K562 (cell line): ENCODE measurements around the gene SVBP. TPM values are rescaled to one million over a fixed set of nuclear protein-coding genes. Genes with fewer than 3 reads are reported as not detected.

ENCODE experiments used
- ARID2 ChIP-seq: fragments of 450-650 bp; IDR thresholded peaks from 2 replicates; pipeline ENCODE4 v1.6.1; 2017; ENCODE audit warnings: antibody characterized with exemption, mild to moderate bottlenecking
- ATF1 ChIP-seq, 2 experiments: fragments of 450-650 bp in 1 of 2; IDR thresholded peaks; 2 replicates each; pipeline ENCODE4 v1.6.1; 2016; ENCODE audit warnings: missing compliant biosample characterization in 1 of 2, missing genetic modification characterization in 1 of 2
- ATF7 ChIP-seq: fragments of 450-650 bp; IDR thresholded peaks from 2 replicates; pipeline ENCODE4 v1.7.1; 2014; ENCODE audit warnings: mild to moderate bottlenecking, moderate library complexity
- CXXC5 ChIP-seq: fragments of 250-450 bp; sonication (Bioruptor Pico); IDR thresholded peaks from 2 replicates; pipeline ENCODE4 v1.8.0; 2022; ENCODE audit warnings: inconsistent platforms, mild to moderate bottlenecking, moderate library complexity
- FOS ChIP-seq: IDR thresholded peaks from 3 replicates; pipeline ENCODE4 v1.6.1; 2011; ENCODE audit not compliant: insufficient read length; ENCODE audit errors: extremely low read depth
- KLF10 ChIP-seq: fragments of 250-450 bp; sonication (Bioruptor Pico); IDR thresholded peaks from 2 replicates; pipeline ENCODE4 v1.6.1; 2021; ENCODE audit warnings: matching md5 sums
- KLF16 ChIP-seq: IDR thresholded peaks from 2 replicates; pipeline ENCODE4 v1.6.1; 2016; ENCODE audit warnings: antibody characterized with exemption
- MEF2D ChIP-seq: conservative IDR thresholded peaks from 2 replicates; pipeline ENCODE4 v1.6.1; 2016; ENCODE audit warnings: low read depth, missing genetic modification characterization, missing compliant biosample characterization
- MTA3 ChIP-seq: fragments of 450-650 bp; formaldehyde crosslinking; IDR thresholded peaks from 2 replicates; pipeline ENCODE4 v1.6.1; 2017; ENCODE audit warnings: mild to moderate bottlenecking, borderline replicate concordance
- NCOA4 ChIP-seq: fragments of 450-650 bp; IDR thresholded peaks from 2 replicates; pipeline ENCODE4 v1.6.1; 2018; ENCODE audit warnings: mild to moderate bottlenecking; ENCODE audit not compliant: partially characterized antibody
- NONO ChIP-seq, 2 experiments: fragments of 200-400 bp in 1 of 2; fragments of 450-650 bp in 1 of 2; formaldehyde crosslinking in 1 of 2; IDR thresholded peaks; 2 replicates each; pipeline ENCODE4 v1.6.1; 2017; ENCODE audit warnings: low read depth in 2 of 2, mild to moderate bottlenecking in 2 of 2, moderate library complexity in 2 of 2, low read length in 1 of 2
- PHB2 ChIP-seq: fragments of 450-650 bp; IDR thresholded peaks from 2 replicates; pipeline ENCODE4 v1.6.1; 2017; ENCODE audit warnings: low read depth
- PHF20 ChIP-seq: fragments of 450-650 bp; IDR thresholded peaks from 2 replicates; pipeline ENCODE4 v1.6.1; 2018; ENCODE audit not compliant: partially characterized antibody
- PRPF4 ChIP-seq: fragments of 200-400 bp; formaldehyde crosslinking; IDR thresholded peaks from one replicate; pipeline ENCODE4 v1.6.1; 2017; ENCODE audit warnings: low read length, low read depth, mild to moderate bottlenecking; ENCODE audit not compliant: insufficient read depth, poor library complexity, severe bottlenecking
- SREBF1 ChIP-seq: fragments of 150-350 bp; IDR thresholded peaks from 2 replicates; pipeline ENCODE4 v1.6.1; 2014; ENCODE audit warnings: antibody characterized with exemption, low read depth, low read length, borderline replicate concordance
- TEAD2 ChIP-seq: fragments of 450-650 bp; IDR thresholded peaks from 2 replicates; pipeline ENCODE4 v1.6.1; 2016; ENCODE audit warnings: missing genetic modification characterization, control low read depth, missing compliant biosample characterization
- ZBTB8A ChIP-seq: fragments of 450-650 bp; IDR thresholded peaks from 2 replicates; pipeline ENCODE4 v1.6.1; 2018; ENCODE audit warnings: mild to moderate bottlenecking, moderate library complexity; ENCODE audit not compliant: partially characterized antibody
- ZKSCAN8 ChIP-seq: fragments of 200-800 bp; sonication (Bioruptor generic); IDR thresholded peaks from 2 replicates; pipeline ENCODE4 v1.6.1; 2016; ENCODE audit warnings: missing genetic modification characterization, missing compliant biosample characterization
- ZNF121 ChIP-seq: sonication (generic); formaldehyde crosslinking; conservative IDR thresholded peaks from 2 replicates; pipeline ENCODE4 v1.8.0; 2022; ENCODE audit warnings: missing genetic modification reagents
- ZNF263 ChIP-seq: sonication (generic); formaldehyde crosslinking; IDR thresholded peaks from 2 replicates; pipeline ENCODE4 v1.8.0; 2022; ENCODE audit warnings: mild to moderate bottlenecking, missing genetic modification reagents, borderline replicate concordance
- ZSCAN29 ChIP-seq: fragments of 450-650 bp; IDR thresholded peaks from 2 replicates; pipeline ENCODE4 v1.6.1; 2017
- polyA plus RNA-seq, 8 experiments: library from polyadenylated mRNA; depleted of rRNA in 4 of 8; stranded (reverse) in 5 of 8; unstranded in 3 of 8; fragments of >200 nt; fragmentation: Nextera tagmentation in 2 of 8; fragmentation: Illumina TruSeq in 1 of 8; extraction: Ambion mirVana in 2 of 8; extraction: Trizol in 1 of 8; gene quantifications; 2 replicates each; pipeline versions ENCODE4 v1.2.1 to v1.2.3, GENCODE V29; 2011 to 2014; ENCODE audit warnings: inconsistent platforms in 1 of 8, missing spikeins in 1 of 8
- total RNA-seq, 7 experiments: library from RNA; depleted of rRNA in 6 of 7; stranded (reverse); fragments of >200 nt in 6 of 7; fragmentation: Illumina TruSeq in 2 of 7; extraction: Trizol in 2 of 7; gene quantifications; 2 replicates each; pipeline versions ENCODE4 v1.2.1 to v1.2.3, GENCODE V29; 2011 to 2021; ENCODE audit warnings: low replicate concordance in 1 of 7
- TF ChIP-seq, protein P1 (sequence below): sonication (generic); formaldehyde crosslinking; IDR thresholded peaks from 2 replicates; pipeline ENCODE4 v1.9.0; 2022; ENCODE audit warnings: mild to moderate bottlenecking, missing genetic modification reagents
- TF ChIP-seq, protein P2 (sequence below): fragments of 250-450 bp; sonication (Bioruptor Pico); IDR thresholded peaks from 2 replicates; pipeline ENCODE4 v1.9.0; 2021; ENCODE audit warnings: mild to moderate bottlenecking, inconsistent platforms
- TF ChIP-seq, protein P3 (sequence below): fragments of 250-450 bp; sonication (Bioruptor Pico); IDR thresholded peaks from 2 replicates; pipeline ENCODE4 v1.8.0; 2022; ENCODE audit warnings: inconsistent platforms, mild to moderate bottlenecking, moderate library complexity, borderline replicate concordance
- TF ChIP-seq, protein P4 (sequence below): fragments of 250-450 bp; sonication (Bioruptor Pico); IDR thresholded peaks from 2 replicates; pipeline ENCODE4 v1.4.0; 2020

The SVBP gene
- total and polyA plus RNA-seq, 9 of the 15 experiments (the other 6 are each of a cell fraction or from before 2014, with no cell fraction given) = 31.7 to 49.7 (median 40.0) TPM

DNA sequence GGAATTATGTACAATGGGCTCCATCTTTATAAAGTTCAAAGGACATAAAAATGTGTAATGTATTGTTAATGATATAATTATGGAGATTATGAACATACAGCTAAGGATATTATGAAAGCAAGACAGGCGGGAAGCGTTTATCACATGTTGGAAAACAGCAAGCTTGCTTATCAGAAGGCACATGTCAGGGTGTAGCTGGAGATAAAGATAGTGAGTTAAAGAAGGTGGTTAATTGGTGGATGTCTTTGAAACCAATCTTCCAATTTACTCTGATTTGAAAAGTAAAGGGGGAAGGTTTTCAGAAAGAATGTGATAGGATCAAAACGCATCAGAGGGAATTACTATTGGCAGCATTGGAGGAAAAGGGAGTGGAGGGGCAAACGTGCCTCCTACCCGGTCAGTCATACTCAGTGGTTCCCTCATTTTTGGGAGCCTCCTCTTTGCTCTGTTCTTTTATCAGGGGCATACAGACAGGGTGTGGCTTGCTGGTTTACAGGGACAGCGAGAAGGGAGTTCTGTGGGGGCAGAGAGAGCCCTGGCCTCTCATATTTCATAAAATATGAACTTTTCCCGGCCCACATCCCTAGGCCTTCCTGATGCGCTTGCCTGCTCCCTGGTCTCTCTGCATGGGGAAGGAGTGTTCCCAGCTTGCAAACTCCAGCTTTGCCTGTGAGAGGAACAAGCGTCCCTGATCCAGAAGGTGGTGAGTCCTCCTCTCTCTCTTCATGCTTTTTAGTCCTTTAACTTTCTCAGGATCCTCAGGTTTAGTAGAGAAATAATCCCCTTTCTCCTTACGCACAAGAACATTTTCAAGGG, 8.0 kb upstream of the SVBP start (continued):
- peak; percentile 79 for TF ChIP-seq MEF2D
- TF ChIP-seq, protein P1, sequence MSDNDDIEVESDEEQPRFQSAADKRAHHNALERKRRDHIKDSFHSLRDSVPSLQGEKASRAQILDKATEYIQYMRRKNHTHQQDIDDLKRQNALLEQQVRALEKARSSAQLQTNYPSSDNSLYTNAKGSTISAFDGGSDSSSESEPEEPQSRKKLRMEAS (CRISPR knock-in tag) = no peak; the same call in 1 of the 2 replicates
- TF ChIP-seq ZNF263 (CRISPR knock-in tag) = peak; percentile 91
- no peak for TF ChIP-seq ZNF121 (CRISPR knock-in tag)
- no peak for TF ChIP-seq ZBTB8A
- peak in 1 of 2 experiments; percentile 69; a peak in 2 of 4 replicates for TF ChIP-seq NONO (IDR thresholded peaks at IDR 0.05; ENCODE audit: low read depth in 2 of 2, low read length in 1 of 2)
- peak; percentile 66; the same call in 1 of the 2 replicates for TF ChIP-seq ATF7
- peak; percentile 81; the same call in 1 of the 2 replicates for TF ChIP-seq MTA3
- TF ChIP-seq TEAD2 (tag) = no peak
- TF ChIP-seq PHF20 = no peak
- no peak for TF ChIP-seq ZKSCAN8
- TF ChIP-seq ZSCAN29 = no peak
- no peak for TF ChIP-seq PRPF4
- TF ChIP-seq KLF16 = peak; percentile 94
- no peak; the same call in 1 of the 2 replicates for TF ChIP-seq ARID2
- TF ChIP-seq PHB2 = peak; percentile 95
- TF ChIP-seq, protein P2, sequence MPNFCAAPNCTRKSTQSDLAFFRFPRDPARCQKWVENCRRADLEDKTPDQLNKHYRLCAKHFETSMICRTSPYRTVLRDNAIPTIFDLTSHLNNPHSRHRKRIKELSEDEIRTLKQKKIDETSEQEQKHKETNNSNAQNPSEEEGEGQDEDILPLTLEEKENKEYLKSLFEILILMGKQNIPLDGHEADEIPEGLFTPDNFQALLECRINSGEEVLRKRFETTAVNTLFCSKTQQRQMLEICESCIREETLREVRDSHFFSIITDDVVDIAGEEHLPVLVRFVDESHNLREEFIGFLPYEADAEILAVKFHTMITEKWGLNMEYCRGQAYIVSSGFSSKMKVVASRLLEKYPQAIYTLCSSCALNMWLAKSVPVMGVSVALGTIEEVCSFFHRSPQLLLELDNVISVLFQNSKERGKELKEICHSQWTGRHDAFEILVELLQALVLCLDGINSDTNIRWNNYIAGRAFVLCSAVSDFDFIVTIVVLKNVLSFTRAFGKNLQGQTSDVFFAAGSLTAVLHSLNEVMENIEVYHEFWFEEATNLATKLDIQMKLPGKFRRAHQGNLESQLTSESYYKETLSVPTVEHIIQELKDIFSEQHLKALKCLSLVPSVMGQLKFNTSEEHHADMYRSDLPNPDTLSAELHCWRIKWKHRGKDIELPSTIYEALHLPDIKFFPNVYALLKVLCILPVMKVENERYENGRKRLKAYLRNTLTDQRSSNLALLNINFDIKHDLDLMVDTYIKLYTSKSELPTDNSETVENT (CRISPR knock-in tag) = no peak
- TF ChIP-seq, protein P3, sequence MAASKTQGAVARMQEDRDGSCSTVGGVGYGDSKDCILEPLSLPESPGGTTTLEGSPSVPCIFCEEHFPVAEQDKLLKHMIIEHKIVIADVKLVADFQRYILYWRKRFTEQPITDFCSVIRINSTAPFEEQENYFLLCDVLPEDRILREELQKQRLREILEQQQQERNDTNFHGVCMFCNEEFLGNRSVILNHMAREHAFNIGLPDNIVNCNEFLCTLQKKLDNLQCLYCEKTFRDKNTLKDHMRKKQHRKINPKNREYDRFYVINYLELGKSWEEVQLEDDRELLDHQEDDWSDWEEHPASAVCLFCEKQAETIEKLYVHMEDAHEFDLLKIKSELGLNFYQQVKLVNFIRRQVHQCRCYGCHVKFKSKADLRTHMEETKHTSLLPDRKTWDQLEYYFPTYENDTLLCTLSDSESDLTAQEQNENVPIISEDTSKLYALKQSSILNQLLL (CRISPR knock-in tag) = no peak
- no peak for TF ChIP-seq FOS
- no peak for TF ChIP-seq NCOA4
- no peak for TF ChIP-seq KLF10 (CRISPR knock-in tag)
- TF ChIP-seq CXXC5 (CRISPR knock-in tag) = peak; percentile 81
- TF ChIP-seq SREBF1 = no peak
- TF ChIP-seq, protein P4, sequence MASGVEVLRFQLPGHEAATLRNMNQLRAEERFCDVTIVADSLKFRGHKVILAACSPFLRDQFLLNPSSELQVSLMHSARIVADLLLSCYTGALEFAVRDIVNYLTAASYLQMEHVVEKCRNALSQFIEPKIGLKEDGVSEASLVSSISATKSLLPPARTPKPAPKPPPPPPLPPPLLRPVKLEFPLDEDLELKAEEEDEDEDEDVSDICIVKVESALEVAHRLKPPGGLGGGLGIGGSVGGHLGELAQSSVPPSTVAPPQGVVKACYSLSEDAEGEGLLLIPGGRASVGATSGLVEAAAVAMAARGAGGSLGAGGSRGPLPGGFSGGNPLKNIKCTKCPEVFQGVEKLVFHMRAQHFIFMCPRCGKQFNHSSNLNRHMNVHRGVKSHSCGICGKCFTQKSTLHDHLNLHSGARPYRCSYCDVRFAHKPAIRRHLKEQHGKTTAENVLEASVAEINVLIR (CRISPR knock-in tag) = no peak
- no peak for TF ChIP-seq ATF1 (CRISPR knock-in tag; IDR thresholded peaks at IDR 0.05)
- TF ChIP-seq ATF1 (tag; IDR thresholded peaks at IDR 0.05) = peak; percentile 82
